ENCODE measurements around the gene SERPINA6.

The SERPINA6 gene

GRCh38 chr14:94328196-94328595, 5.1 kb upstream of the SERPINA6 start:
- TF ChIP-seq CTCF (conservative IDR thresholded peaks at IDR 0.05; ENCODE audit: low read depth, low read length) = no peak
- DNase-seq (ENCODE audit: low read depth) = no peak
- no peak overlapping the region for H3K4me3 ChIP-seq (ENCODE audit: low read depth, low read length)

DNA sequence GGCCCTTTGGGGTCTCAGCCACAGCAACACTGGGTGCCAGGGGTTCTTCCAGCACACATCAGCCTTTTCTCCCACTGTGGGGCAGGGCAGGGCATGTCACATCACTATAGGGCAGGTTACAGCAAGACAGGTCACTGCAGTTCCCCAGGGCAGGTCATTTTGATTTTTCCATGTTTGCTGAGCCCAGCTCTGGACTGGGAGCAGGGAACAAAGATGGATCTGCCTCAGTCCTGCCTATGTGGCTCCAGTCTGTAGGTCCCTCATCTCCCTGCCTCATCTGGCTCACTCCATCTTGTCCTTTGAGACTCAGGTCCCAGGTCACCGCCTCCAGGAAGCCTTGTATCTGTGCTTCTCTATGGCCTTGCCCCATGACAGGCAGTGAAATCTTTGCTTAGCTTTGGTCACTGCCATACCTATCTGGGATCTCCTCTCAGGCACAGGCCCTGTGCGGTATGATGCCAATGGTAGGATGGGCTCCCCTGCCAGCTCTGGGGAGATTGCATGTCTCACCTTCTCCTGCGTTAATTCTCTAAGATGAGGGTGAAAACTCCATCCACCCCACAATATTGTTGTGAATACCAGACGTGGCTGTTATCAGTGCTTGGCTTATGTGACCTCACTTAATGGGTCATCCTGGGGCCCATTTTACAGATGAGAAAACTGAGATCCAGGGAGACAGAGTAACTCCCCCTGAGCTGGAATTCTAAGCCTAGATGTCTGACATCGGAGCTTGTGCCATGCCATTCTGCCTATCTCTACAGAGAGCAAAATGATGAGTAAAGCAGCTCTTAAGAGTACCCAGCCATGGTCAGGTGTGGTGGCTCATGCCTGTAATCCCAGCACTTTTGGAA, 1.5 kb downstream of the SERPINA6 start:
- TF ChIP-seq CTCF (conservative IDR thresholded peaks at IDR 0.05; ENCODE audit: low read depth, low read length) = no peak
- no peak overlapping the region for H3K4me3 ChIP-seq (ENCODE audit: low read depth, low read length)
- no peak for DNase-seq (ENCODE audit: low read depth)

DNA sequence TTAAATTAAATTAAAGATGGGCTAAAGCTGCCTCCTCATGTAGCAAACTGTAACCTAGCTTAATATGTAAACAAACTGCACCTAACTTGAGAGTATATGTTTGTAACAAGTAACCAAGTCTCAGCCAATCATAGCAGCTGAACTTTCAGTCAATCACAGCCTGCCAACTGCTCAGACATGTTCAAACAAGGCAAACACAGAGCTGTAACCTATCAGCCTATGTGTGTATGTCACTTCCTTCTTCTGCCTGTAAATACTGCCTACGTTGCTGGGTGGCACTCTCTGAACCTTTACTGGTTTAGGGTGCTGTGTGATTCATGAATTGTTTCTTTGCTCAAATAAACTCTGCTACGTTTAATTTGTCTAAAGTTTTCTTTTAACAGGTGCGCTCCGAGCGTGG, 2.9 kb downstream of the SERPINA6 start:
- no peak overlapping the region for H3K4me3 ChIP-seq (ENCODE audit: low read depth, low read length)
- DNase-seq (ENCODE audit: low read depth) = no peak
- no peak for TF ChIP-seq CTCF (conservative IDR thresholded peaks at IDR 0.05; ENCODE audit: low read depth, low read length)

DNA sequence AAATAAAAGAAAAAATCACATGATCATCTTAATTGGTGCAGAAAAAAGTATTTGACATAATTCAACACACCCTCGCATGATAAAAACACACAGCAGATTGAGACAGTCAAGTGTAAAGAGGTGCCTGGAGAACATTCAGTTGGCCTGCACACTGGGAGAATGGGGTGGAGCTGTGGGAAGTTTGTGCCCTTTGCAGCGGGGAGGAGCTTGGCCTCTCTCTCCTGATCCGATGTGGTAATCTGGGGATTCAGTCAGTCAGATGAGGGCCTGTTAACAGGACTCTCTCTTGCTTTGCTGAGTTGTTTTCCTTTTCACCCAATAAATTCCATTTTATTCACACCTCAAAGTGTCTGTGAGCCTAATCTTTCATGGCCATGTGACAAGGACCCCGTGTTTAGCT, 5.9 kb downstream of the SERPINA6 start:
- peak; percentile 67 for DNase-seq (ENCODE audit: low read depth)
- TF ChIP-seq CTCF (conservative IDR thresholded peaks at IDR 0.05; ENCODE audit: low read depth, low read length) = no peak
- H3K4me3 ChIP-seq (ENCODE audit: low read depth, low read length) = no peak overlapping the region

GRCh38 chr14:94316692-94317091, 6.4 kb downstream of the SERPINA6 start:
- no peak for TF ChIP-seq CTCF (conservative IDR thresholded peaks at IDR 0.05; ENCODE audit: low read depth, low read length)
- DNase-seq (ENCODE audit: low read depth) = no peak
- H3K4me3 ChIP-seq (ENCODE audit: low read depth, low read length) = no peak overlapping the region

- no peak for DNase-seq (ENCODE audit: low read depth)
- H3K4me3 ChIP-seq (ENCODE audit: low read depth, low read length) = no peak overlapping the region
- no peak for TF ChIP-seq CTCF (conservative IDR thresholded peaks at IDR 0.05; ENCODE audit: low read depth, low read length)
Measured at GRCh38 chr14:94314890-94315289, 8.2 kb downstream of the SERPINA6 start.
